GM12892 (cell line): ENCODE results near the gene TUT7.

Experiments used
- POLR2A ChIP-seq: IDR thresholded peaks from 2 replicates; pipeline ENCODE4 v1.6.1; 2011; ENCODE audit warnings: low read depth, low read length, control low read depth
- POLR2AphosphoS5 ChIP-seq: IDR thresholded peaks from 2 replicates; pipeline ENCODE4 v1.6.1; 2011; ENCODE audit warnings: low read depth, low read length, control low read depth

- no peak for TF ChIP-seq POLR2A
- TF ChIP-seq POLR2AphosphoS5 = no peak
These were observed 35.4 kb upstream of the TUT7 start for GRCh38 chr9:86389628-86390027.
